GM18526 (cell line): ENCODE data around the gene ATG3.

ENCODE experiments used
- POLR2A ChIP-seq: IDR thresholded peaks from 3 replicates; pipeline ENCODE4 v1.6.1; 2011; ENCODE audit not compliant: insufficient read length; ENCODE audit errors: extremely low read depth

ATG3 gene

GRCh38 chr3:112561734-112562529 lies at the start of gene ATG3, which contains the start of gene SLC35A5:
ATG3 (minus strand) TSS chr3:112561962; CDS start chr3:112561528, 434 bp downstream.
SLC35A5 (plus strand) TSS chr3:112562045; CDS start chr3:112563404, 1,359 bp downstream.
- peak; percentile 73 for TF ChIP-seq POLR2A

DNA sequence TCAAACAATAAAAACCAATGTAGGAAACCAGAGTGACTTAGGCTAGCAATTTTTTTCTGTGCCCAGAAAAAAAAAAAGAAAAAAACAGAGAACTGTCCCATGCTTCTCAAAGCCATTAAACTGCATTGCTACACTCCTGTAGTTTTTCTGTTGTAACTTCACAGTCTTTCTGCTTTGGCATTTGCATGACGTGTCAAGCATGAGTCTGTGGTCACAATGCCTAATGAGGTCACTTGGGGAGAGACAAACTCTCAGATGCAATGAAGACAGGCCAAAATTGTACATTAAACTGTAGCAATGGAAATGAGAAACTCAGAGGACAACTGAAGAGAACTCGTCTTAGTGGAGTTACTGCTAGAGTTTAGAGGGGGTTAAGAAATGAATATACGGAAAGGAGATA lies 48.4 kb upstream of the ATG3 start:
- no peak for TF ChIP-seq POLR2A

- no peak for TF ChIP-seq POLR2A
These were observed 46.1 kb upstream of the ATG3 start for GRCh38 chr3:112607863-112608262.

DNA sequence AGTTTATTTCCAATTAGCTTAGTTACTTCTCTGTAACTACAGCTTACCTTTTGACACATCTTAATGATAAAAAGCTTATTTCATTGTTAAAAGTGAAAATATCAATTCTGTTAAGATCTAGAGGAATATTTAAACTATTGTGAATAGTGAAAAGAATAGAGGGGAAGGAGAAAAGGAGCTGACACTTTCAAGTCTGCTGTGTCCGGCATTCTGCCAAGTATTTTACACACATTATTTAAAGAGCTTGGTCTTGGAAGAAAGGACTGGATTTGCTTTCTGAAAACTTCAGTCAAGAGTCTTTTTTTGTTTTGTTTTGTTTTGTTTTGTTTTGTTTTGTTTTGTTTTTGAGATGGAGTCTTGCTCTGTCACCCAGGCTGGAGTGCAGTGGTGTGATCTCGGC lies 44.3 kb upstream of the ATG3 start:
- no peak for TF ChIP-seq POLR2A

- TF ChIP-seq POLR2A = no peak
These were observed 43.5 kb upstream of the ATG3 start for GRCh38 chr3:112605285-112605684.

DNA sequence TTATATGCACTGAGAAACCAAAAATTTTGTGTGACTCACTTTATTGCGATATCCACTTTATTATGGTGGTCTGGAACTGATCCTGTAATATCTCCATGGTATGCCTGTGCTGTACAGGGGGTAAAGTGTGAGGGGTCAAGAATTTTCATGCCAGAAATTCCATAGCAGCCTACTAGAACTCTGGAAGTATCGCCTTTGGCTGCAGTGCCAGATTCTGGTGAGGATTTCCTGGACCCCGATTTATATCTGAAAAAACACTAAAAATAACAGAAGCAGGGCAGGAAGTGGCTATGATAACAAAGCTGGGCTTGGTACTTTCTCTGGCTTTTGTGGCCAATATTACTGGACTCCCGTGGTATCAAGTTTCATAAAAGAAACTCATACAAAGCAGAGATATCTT lies 42.8 kb upstream of the ATG3 start:
- no peak for TF ChIP-seq POLR2A

DNA sequence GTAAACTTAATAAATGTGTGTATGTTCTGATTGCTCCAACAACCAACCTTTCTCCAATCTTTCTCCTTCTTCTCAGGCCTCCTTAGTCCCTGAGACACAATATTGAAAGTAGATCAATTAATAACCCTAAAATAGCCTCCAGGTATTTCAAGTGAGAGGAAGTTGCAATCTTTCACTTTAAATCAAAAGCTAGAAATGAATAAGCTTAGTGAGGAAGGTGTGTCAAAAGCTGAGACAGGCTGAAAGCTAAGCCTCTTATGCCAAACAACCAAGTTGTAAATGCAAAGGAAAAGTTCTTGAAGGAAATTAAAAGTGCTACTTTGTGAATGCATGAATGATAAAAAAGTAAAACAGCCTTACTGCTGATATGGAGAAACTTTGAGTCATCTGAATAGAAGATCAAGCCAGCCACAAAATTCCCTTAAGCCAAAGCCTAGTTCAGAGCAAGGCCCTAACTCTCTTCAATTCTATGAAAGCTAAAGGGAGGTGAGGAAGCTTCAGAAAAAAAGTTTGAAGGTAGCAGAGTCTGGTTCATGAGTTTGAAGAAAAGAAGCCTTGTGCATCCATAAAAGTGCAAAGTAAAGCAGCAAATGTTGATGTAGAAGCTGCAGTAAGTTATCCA lies 40.6 kb upstream of the ATG3 start:
- TF ChIP-seq POLR2A = no peak

GRCh38 chr3:112598731-112599130 lies 37.0 kb upstream of the ATG3 start:
- no peak for TF ChIP-seq POLR2A

- TF ChIP-seq POLR2A = no peak
These were observed 36.2 kb upstream of the ATG3 start for GRCh38 chr3:112597945-112598344.

- TF ChIP-seq POLR2A = no peak
These were observed 33.1 kb upstream of the ATG3 start for GRCh38 chr3:112594856-112595255.

DNA sequence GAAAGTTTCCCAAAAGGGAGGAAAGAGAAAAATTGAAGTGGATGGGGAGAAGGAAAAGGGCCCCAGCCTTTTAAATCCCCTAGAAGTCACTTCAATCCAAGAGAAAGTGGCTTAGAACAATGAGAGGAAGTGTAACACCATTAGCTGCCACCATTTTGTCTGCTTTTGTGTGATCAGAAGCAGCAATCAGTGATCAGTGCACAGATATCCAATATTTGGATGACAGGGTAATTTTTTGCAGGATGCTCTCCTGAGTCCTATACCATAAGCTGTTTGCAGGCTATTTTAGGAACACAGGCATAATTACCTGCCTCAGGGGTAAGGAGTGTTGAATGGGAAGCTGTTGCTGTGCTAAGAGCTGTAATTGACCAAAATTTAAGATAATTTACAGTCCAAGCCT lies 31.5 kb upstream of the ATG3 start:
- TF ChIP-seq POLR2A = no peak

DNA sequence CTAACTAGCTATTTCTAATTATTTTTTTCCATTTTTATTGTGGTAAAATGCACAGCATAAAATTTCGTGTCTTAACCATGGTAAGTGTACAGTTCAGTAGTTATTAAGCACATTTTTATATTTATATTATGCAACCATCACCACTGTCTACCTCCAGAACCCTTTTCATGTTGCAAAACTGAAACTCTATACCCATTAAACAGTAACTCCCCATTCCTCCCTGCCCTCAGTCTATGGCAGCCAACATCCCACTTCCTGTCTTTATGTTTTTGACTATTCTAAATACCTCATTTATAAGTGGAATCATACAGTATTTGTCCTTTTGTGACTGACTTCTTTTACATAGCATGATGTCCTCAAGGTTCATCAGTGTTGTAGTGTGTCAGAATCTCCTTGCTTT lies 25.6 kb upstream of the ATG3 start:
- no peak for TF ChIP-seq POLR2A

GRCh38 chr3:112585782-112586181 lies 24.0 kb upstream of the ATG3 start:
- TF ChIP-seq POLR2A = no peak

DNA sequence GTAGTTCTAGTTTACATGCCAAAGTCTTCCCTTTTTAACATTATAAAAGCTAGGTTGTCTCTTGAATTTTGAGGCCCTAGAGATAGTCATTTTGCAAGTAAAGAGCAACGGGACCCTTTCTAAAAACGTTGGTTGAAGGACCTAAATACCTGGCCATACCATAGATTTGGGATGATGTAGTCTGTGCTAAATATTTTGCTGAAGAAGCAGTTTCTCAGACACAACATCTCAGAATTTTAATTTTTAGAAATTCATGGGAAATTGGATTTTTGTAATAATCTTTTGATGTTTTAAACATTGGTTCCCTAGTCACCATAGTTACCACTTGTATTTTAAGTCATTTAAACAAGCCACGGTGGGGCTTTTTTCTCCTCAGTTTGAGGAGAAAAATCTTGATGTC lies 21.3 kb upstream of the ATG3 start:
- TF ChIP-seq POLR2A = no peak

- no peak for TF ChIP-seq POLR2A
These were observed 20.6 kb upstream of the ATG3 start for GRCh38 chr3:112582244-112582874.

DNA sequence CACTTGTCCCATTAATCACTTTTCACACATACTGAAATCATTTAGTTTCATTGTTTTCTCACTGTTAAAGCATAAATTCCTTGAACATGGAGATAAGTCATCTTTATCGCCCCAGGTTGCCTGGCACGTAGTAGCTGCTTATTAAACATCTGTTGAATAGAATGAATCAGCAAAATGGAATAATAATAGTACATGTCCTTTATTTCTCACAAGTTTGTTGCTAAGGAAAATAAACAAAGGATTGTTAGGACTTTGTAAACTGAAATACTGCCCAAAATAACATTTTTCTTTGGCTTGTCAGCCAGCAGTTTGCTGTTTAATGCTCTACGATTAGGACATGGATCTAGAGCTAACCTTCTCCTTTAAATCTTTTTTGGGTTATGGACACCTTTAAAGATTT lies 17.9 kb upstream of the ATG3 start:
- TF ChIP-seq POLR2A = no peak
